HCT116 (cell line): ENCODE data around the gene TMC4. TPM values are rescaled to one million over a fixed set of nuclear protein-coding genes. Genes with fewer than 3 reads are reported as not detected.

ENCODE experiments used
- ATAC-seq: fragments of 200-7000 bp; cut with Tn5 transposase; 2 replicates; pipeline ENCODE4 v1.9.1; 2020; ENCODE audit warnings: mild to moderate bottlenecking, moderate library complexity
- BruUV-seq: library from RNA; stranded (reverse); fragments of 400-500 nt; replicated peaks from 2 replicates; lab custom pipeline; 2021; lab: Mats Ljungman, UMichigan
- CTCF ChIA-PET: fragments of 300-600 bp; sonication (Branson Sonifier 250); formaldehyde crosslinking; loops from one replicate; lab custom pipeline; 2021; ENCODE audit warnings: antibody characterized with exemption; lab: Charles Lee
- POLR2A ChIA-PET: fragments of 300-600, 350-600 bp; sonication (Branson Sonifier 250); formaldehyde crosslinking; loops from one replicate; lab custom pipeline; 2021; ENCODE audit warnings: antibody characterized with exemption; lab: Charles Lee
- RAD21 ChIA-PET, 2 experiments: fragments of 300-600 bp; sonication (Branson Sonifier 250); formaldehyde crosslinking; loops; one replicate each; lab custom pipeline; 2023; ENCODE audit warnings: low total read pairs in 2 of 2; ENCODE audit not compliant: uncharacterized antibody in 2 of 2, unreplicated experiment in 2 of 2, low non-redundant PET in 1 of 2; lab: Charles Lee
- DNase-seq: peaks from one replicate; pipeline ENCODE4 v3.0.0-alpha.2; 2010; ENCODE audit warnings: low read depth, low spot score
- H2AFZ ChIP-seq: fragments of 200-600 bp; shearing (Covaris generic), sonication (generic); 2 replicates; pipeline ENCODE4 v1.6.1; 2017; ENCODE audit warnings: low read depth, mixed run types, mixed read lengths, antibody characterized with exemption, low read length; ENCODE audit not compliant: poor library complexity, severe bottlenecking
- H3K27ac ChIP-seq: 2 replicates; pipeline ENCODE4 v1.5.1; 2012; ENCODE audit warnings: low read depth, low read length
- H3K27me3 ChIP-seq: fragments of 200-600 bp; sonication (generic); 2 replicates; pipeline ENCODE4 v1.6.1; 2016; ENCODE audit warnings: mixed run types, low read length, mixed read lengths; ENCODE audit not compliant: insufficient read depth
- H3K36me3 ChIP-seq, 2 experiments: fragments of 200-500 bp in 1 of 2; fragments of 200-600 bp in 1 of 2; sonication (Bioruptor generic) in 1 of 2; sonication (generic) in 1 of 2; 2 replicates each; pipeline versions ENCODE4 v1.5.1 to v1.6.1; 2014 to 2016; ENCODE audit warnings: low read length in 2 of 2, inconsistent platforms in 1 of 2, mixed read lengths in 1 of 2, mixed run types in 1 of 2; ENCODE audit not compliant: insufficient read depth in 2 of 2, control insufficient read depth in 1 of 2
- H3K4me1 ChIP-seq, 2 experiments: fragments of 200-600 bp in 1 of 2; sonication (generic) in 1 of 2; 2 replicates each; pipeline versions ENCODE4 v1.5.1 to v1.6.1; 2012 to 2017; ENCODE audit warnings: low read length in 2 of 2, inconsistent platforms in 1 of 2, mild to moderate bottlenecking in 1 of 2, mixed read lengths in 1 of 2, mixed run types in 1 of 2, moderate library complexity in 1 of 2; ENCODE audit not compliant: insufficient read depth in 2 of 2, control insufficient read depth in 1 of 2
- H3K4me2 ChIP-seq: fragments of 200-600 bp; sonication (generic); 2 replicates; pipeline ENCODE4 v1.6.1; 2017; ENCODE audit warnings: mixed run types, low read length, mixed read lengths
- H3K4me3 ChIP-seq, 2 experiments: fragments of 200-600 bp in 1 of 2; sonication (generic) in 1 of 2; replicated peaks in 1 of 2; 2 replicates each; pipeline ENCODE4 v1.5.1; 2011 to 2016; ENCODE audit warnings: low read length in 2 of 2, control low read depth in 1 of 2, low read depth in 1 of 2, mild to moderate bottlenecking in 1 of 2, mixed read lengths in 1 of 2, mixed run types in 1 of 2
- H3K79me2 ChIP-seq: fragments of 200-600 bp; sonication (generic); 2 replicates; pipeline ENCODE4 v1.6.1; 2017; ENCODE audit warnings: mild to moderate bottlenecking, mixed run types, low read length, moderate library complexity, mixed read lengths; ENCODE audit not compliant: insufficient read depth
- H3K9ac ChIP-seq: fragments of 200-600 bp; sonication (generic); 2 replicates; pipeline ENCODE4 v1.6.1; 2016; ENCODE audit warnings: low read length, mixed read lengths
- H3K9me2 ChIP-seq: fragments of 200-600 bp; sonication (generic), shearing (Covaris generic); 2 replicates; pipeline ENCODE4 v1.6.1; 2017; ENCODE audit warnings: mixed run types, mild to moderate bottlenecking, moderate library complexity; ENCODE audit not compliant: insufficient read depth
- H3K9me3 ChIP-seq, 2 experiments: fragments of 200-500 bp in 1 of 2; fragments of 200-600 bp in 1 of 2; sonication (Bioruptor generic) in 1 of 2; sonication (generic) in 1 of 2; 2 replicates each; pipeline ENCODE4 v1.6.1; 2014 to 2017; ENCODE audit warnings: low read length in 2 of 2, mixed read lengths in 2 of 2, inconsistent platforms in 1 of 2, low read depth in 1 of 2, mild to moderate bottlenecking in 1 of 2, mixed run types in 1 of 2, moderate library complexity in 1 of 2; ENCODE audit not compliant: control insufficient read depth in 1 of 2, insufficient read depth in 1 of 2
- H4K20me1 ChIP-seq: fragments of 200-600 bp; sonication (generic), shearing (Covaris generic); 2 replicates; pipeline ENCODE4 v1.6.1; 2017; ENCODE audit warnings: mixed run types, mild to moderate bottlenecking, moderate library complexity; ENCODE audit not compliant: insufficient read depth
- ATF3 ChIP-seq: IDR thresholded peaks from 2 replicates; pipeline ENCODE4 v1.6.1; 2012
- CBX3 ChIP-seq: IDR thresholded peaks from 2 replicates; pipeline ENCODE4 v1.6.1; 2012; ENCODE audit warnings: low read depth
- CEBPB ChIP-seq: IDR thresholded peaks from 2 replicates; pipeline ENCODE4 v1.6.1; 2012; ENCODE audit warnings: low read depth
- ELF1 ChIP-seq: IDR thresholded peaks from 2 replicates; pipeline ENCODE4 v1.6.1; 2012; ENCODE audit warnings: low read depth, borderline replicate concordance
- EZH2phosphoT487 ChIP-seq: fragments of 200-600 bp; IDR thresholded peaks from 2 replicates; pipeline ENCODE4 v1.6.1; 2018; ENCODE audit warnings: antibody characterized with exemption, borderline replicate concordance
- FOSL1 ChIP-seq: IDR thresholded peaks from 2 replicates; pipeline ENCODE4 v1.6.1; 2012; ENCODE audit warnings: low read depth
- JUND ChIP-seq: IDR thresholded peaks from 2 replicates; pipeline ENCODE4 v1.6.1; 2012
- MAX ChIP-seq: IDR thresholded peaks from 2 replicates; pipeline ENCODE4 v1.6.1; 2012
- POLR2A ChIP-seq: IDR thresholded peaks from 2 replicates; pipeline ENCODE4 v1.7.0; 2011; ENCODE audit warnings: borderline replicate concordance; ENCODE audit not compliant: insufficient read depth, insufficient read length; ENCODE audit errors: extremely low read depth
- POLR2AphosphoS5 ChIP-seq: IDR thresholded peaks from 2 replicates; pipeline ENCODE4 v1.6.1; 2011; ENCODE audit warnings: mild to moderate bottlenecking, low read depth, low read length, moderate library complexity
- RAD21 ChIP-seq: IDR thresholded peaks from 2 replicates; pipeline ENCODE4 v1.6.1; 2012; ENCODE audit warnings: low read depth, mild to moderate bottlenecking
- SIN3A ChIP-seq: IDR thresholded peaks from 2 replicates; pipeline ENCODE4 v1.6.1; 2012; ENCODE audit warnings: low read depth
- SP1 ChIP-seq: IDR thresholded peaks from 2 replicates; pipeline ENCODE4 v1.6.1; 2012; ENCODE audit warnings: low read depth
- SRF ChIP-seq: IDR thresholded peaks from 2 replicates; pipeline ENCODE4 v1.6.1; 2012; ENCODE audit warnings: low read depth
- TCF7L2 ChIP-seq: IDR thresholded peaks from 2 replicates; pipeline ENCODE4 v1.7.0; 2011; ENCODE audit warnings: borderline replicate concordance, inconsistent platforms; ENCODE audit not compliant: insufficient read depth, insufficient read length; ENCODE audit errors: extremely low read depth
- YY1 ChIP-seq: IDR thresholded peaks from 2 replicates; pipeline ENCODE4 v1.6.1; 2011; ENCODE audit warnings: low read length, low read depth, moderate library complexity, mild to moderate bottlenecking; ENCODE audit not compliant: insufficient replicate concordance; ENCODE audit errors: extremely low read depth
- ZBTB33 ChIP-seq: IDR thresholded peaks from 2 replicates; pipeline ENCODE4 v1.6.1; 2011; ENCODE audit warnings: mild to moderate bottlenecking, low read length, moderate library complexity; ENCODE audit not compliant: insufficient replicate concordance; ENCODE audit errors: extremely low read depth
- ZFX ChIP-seq: fragments of 450-650 bp; IDR thresholded peaks from 2 replicates; pipeline ENCODE4 v1.6.1; 2017
- intact Hi-C: fragments of 100-400 bp; cut with micrococcal nuclease; formaldehyde crosslinking; loops from 2 replicates; pipeline ENCODE4 v1.10.0; 2022
- total RNA-seq: library from RNA; stranded (reverse); gene quantifications from one replicate; pipeline ENCODE4 v1.2.1, GENCODE V29; 2021; ENCODE audit not compliant: unreplicated experiment
- TF ChIP-seq, protein P1 (sequence below), 3 experiments: fragments of 200-600 bp in 1 of 3; sonication (generic) in 1 of 3; IDR thresholded peaks in 2 of 3; conservative IDR thresholded peaks in 1 of 3; 2 replicates each; pipeline ENCODE4 v1.5.1; 2012 to 2017; ENCODE audit warnings: low read depth in 2 of 3, low read length in 2 of 3, antibody characterized with exemption in 1 of 3, borderline replicate concordance in 1 of 3, control low read depth in 1 of 3, mild to moderate bottlenecking in 1 of 3, mixed read lengths in 1 of 3, mixed run types in 1 of 3, moderate library complexity in 1 of 3; ENCODE audit not compliant: insufficient read depth in 1 of 3
- TF ChIP-seq, protein P2 (sequence below): IDR thresholded peaks from 2 replicates; pipeline ENCODE4 v1.6.1; 2012; ENCODE audit warnings: low read depth

The TMC4 gene
- total RNA-seq, 1 experiment from 2014 or later = 60.3 TPM

DNA sequence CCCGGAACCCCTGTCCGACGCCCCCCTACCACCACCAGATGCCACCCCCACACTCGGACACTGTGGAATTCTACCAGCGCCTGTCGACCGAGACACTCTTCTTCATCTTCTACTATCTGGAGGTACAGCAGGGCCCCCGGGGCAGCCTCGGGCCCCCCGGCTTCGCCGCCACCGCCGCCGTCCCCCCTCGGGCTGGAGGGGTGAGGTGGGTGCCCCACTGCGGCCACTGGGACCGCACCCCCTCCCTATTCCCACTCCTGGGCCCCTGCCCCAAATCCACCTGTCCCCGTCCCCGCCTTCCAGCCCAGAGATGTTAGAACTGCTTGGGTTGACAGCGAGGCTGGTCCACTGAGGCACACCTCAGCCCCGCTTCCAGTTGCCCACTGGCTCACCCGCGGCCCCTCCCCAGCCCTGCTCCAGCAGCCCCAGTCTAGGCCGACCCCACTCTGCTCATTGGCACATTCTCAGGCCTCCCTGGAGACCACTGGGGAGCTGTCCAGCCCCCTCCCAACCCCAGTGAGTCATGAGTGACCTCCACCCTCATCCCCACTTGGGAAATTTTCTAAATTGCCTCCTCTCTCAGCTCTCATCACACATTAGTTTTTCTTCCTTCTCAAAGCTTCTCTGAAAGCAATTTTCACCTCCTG, 20.0 kb downstream of the TMC4 start:
- DNase-seq (no peak), ATAC-seq (no peak)
- no peaks in the 10 kb centered on the region for H3K9me2 ChIP-seq
- H3K4me1 ChIP-seq = no peaks in the 10 kb centered on the region; a peak in 1 of 4 replicates
- ChIA-PET RAD21 (no interaction called here), CTCF (no interaction called here), POLR2A (interaction anchor here (0.9 kb wide), 1 partner anchor 16 kb away, joined by 3 read pairs; the partner anchor contains the start of gene CNOT3)
- no peak overlapping the region for H3K27ac ChIP-seq
- no peaks in the 10 kb centered on the region for H3K9me3 ChIP-seq
- no peak overlapping the region for H3K4me3 ChIP-seq
- BruUV-seq = no TSS peak
- no peak overlapping the region for H3K4me2 ChIP-seq
- TF ChIP-seq ZFX (no peak), ATF3 (no peak), SP1 (no peak), SRF (no peak), YY1 (no peak), SIN3A (no peak), ELF1 (no peak), MAX (no peak), RAD21 (no peak), POLR2A (no peak), POLR2AphosphoS5 (no peak), CBX3 (no peak), ZBTB33 (no peak), TCF7L2 (no peak), FOSL1 (no peak), JUND (no peak), EZH2phosphoT487 (no peak), CEBPB (no peak)
- TF ChIP-seq, protein P1, sequence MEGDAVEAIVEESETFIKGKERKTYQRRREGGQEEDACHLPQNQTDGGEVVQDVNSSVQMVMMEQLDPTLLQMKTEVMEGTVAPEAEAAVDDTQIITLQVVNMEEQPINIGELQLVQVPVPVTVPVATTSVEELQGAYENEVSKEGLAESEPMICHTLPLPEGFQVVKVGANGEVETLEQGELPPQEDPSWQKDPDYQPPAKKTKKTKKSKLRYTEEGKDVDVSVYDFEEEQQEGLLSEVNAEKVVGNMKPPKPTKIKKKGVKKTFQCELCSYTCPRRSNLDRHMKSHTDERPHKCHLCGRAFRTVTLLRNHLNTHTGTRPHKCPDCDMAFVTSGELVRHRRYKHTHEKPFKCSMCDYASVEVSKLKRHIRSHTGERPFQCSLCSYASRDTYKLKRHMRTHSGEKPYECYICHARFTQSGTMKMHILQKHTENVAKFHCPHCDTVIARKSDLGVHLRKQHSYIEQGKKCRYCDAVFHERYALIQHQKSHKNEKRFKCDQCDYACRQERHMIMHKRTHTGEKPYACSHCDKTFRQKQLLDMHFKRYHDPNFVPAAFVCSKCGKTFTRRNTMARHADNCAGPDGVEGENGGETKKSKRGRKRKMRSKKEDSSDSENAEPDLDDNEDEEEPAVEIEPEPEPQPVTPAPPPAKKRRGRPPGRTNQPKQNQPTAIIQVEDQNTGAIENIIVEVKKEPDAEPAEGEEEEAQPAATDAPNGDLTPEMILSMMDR (IDR thresholded peaks at IDR 0.05 in 2 of 3, conservative IDR thresholded peaks at IDR 0.05 in 1 of 3; ENCODE audit: borderline replicate concordance in 1 of 3, insufficient read depth in 1 of 3, low read depth in 2 of 3, low read length in 2 of 3) = no peak
- TF ChIP-seq, protein P2, sequence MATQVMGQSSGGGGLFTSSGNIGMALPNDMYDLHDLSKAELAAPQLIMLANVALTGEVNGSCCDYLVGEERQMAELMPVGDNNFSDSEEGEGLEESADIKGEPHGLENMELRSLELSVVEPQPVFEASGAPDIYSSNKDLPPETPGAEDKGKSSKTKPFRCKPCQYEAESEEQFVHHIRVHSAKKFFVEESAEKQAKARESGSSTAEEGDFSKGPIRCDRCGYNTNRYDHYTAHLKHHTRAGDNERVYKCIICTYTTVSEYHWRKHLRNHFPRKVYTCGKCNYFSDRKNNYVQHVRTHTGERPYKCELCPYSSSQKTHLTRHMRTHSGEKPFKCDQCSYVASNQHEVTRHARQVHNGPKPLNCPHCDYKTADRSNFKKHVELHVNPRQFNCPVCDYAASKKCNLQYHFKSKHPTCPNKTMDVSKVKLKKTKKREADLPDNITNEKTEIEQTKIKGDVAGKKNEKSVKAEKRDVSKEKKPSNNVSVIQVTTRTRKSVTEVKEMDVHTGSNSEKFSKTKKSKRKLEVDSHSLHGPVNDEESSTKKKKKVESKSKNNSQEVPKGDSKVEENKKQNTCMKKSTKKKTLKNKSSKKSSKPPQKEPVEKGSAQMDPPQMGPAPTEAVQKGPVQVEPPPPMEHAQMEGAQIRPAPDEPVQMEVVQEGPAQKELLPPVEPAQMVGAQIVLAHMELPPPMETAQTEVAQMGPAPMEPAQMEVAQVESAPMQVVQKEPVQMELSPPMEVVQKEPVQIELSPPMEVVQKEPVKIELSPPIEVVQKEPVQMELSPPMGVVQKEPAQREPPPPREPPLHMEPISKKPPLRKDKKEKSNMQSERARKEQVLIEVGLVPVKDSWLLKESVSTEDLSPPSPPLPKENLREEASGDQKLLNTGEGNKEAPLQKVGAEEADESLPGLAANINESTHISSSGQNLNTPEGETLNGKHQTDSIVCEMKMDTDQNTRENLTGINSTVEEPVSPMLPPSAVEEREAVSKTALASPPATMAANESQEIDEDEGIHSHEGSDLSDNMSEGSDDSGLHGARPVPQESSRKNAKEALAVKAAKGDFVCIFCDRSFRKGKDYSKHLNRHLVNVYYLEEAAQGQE = no peak
- no peak overlapping the region for H3K9ac ChIP-seq
- no peaks in the 10 kb centered on the region for H3K79me2 ChIP-seq
- H2AFZ ChIP-seq = no peak overlapping the region
- H4K20me1 ChIP-seq = no peaks in the 10 kb centered on the region
- H3K36me3 ChIP-seq = peaks cover 56 to 69% of the 10 kb centered on the region in 2 experiments; a peak in 3 of 4 replicates
- H3K27me3 ChIP-seq = no peaks in the 10 kb centered on the region
- intact Hi-C loops = no loop called here
